ENCODE measurements around the gene ARHGEF38.

The ARHGEF38 gene

DNA sequence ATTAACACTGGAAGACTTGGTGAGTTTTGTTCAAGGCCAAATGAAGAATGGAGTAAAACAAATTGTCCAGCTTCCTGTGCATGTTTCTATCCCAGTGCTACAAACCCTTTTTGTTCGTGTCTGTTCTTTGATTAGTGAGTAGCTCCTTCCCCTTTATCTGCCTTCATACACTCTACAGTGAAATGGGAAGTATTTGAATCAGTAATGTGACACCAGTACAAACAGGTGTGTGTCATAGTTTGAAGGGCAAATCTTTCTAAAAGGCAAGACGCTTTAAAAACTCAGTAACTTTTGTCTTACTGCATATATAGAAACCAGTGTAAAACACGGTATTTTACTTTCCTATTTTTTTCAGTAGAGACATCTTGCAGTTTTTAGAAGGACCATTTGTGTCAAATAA, 5.9 kb downstream of the ARHGEF38 start:
- DNase-seq (ENCODE audit: low read depth in 2 of 2), result no peak

DNA sequence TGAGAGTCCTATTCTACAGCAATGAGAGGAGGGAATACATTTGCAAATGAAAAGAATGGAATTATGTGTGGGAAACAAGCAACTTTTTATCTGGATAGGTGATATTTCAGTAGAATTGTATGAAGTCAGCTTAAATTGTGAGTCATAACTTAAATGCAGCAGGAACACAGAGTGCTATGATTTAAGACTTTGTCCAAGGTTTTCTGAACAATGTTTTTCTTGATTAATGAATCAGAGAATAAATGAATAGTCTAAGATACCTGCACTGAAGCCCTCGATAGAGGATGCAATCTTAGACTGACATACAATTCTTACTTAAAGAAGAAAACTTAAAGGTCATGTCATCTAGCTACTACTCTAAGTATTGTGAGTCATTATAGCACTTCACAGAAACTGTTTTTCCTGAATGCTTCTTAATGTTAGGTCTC, 8.0 kb downstream of the ARHGEF38 start:
- no peak for DNase-seq (ENCODE audit: low read depth in 2 of 2)

DNA sequence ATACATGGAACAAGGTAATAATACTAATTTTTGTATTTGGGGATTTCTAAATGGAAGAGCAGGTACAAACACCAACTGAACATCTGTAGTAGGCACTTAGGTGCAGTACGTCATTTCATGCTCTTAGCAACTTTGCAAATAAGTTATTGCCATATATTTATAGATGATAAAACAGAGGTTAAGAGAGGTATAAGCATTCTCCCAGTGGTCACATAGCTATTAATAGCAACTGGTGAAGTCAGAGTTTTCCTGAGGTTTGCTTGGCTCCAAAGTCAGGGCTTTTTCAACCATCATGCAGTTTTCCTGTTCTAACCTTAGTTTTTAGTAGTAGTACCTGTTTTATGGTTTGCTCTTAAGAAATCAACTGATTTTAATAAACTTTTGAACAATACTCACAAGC, 10.9 kb downstream of the ARHGEF38 start:
- no peak for DNase-seq (ENCODE audit: low read depth in 2 of 2)

DNA sequence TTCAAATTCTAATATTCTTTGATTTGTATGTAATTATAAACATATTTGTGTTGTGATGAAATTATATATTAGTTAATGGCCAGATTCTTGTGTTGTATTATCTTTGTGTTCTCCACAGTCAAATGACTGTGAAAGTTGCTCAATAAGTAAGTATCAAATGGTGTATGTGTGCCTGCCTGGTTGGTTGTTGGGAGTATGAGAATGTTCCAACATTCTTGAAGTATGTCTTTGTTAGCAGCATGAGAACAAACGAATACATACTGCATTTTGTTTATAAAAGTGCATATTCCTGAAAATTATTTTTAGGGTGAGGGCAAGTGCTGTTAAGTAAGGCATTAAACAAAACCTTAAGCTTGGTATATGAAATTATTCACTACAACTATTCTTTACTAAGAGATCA, 16.2 kb downstream of the ARHGEF38 start:
- DNase-seq (ENCODE audit: low read depth in 2 of 2), result no peak

DNA sequence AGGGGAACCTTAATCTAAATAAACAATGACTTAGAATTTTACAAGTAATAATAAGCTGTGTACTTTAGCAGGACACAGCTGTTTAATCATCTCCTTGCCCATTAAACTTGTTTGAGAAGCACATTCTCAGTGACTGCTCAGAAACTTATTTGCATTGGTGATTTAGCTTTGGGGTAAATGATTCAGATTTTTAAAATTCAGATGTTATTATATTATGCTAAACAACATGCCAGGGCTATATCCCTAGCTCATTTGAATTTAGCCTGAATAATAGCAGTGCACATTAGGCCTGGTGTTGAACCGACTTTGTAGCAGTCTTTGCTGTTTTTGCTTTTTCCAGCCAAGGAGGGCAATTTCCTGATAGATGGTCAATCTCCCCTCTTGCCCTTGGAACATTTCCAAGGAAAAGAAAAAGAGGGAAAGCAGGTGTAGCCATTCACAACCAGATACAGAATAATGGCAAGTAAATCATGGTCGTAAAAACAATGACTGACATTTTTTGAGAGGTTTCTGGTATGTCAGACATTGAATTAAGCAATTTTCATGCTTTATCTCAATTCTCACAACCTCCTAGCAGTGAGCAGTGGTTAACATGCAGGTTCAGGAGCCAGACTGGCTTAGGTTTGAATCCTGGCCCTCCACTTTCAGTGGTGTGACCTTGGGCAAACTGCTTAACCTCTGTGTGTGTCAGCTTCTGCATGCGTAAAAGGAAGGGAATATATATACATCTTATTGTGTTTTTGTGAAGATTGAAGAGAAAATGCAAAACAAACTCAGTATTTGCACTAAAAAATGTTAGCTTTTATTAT, 16.8 kb downstream of the ARHGEF38 start:
- no peak for DNase-seq (ENCODE audit: low read depth in 2 of 2)

DNA sequence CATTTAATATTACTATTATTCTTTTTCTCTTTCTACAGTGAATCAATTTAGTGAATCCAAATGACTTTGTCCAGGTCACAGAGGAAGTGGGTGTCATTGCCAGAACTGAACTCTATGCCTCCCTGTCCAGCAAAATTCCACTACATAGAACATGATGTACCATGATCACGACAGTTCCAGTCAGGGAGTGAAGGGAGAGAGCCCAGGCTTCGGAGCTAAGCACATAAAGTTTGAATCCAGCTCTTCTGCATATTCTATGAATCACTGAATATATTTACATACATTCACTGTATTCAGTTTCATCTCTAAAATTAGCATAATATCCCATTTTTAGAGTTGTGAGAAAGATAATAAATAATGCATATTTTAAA, 17.4 kb downstream of the ARHGEF38 start:
- DNase-seq (ENCODE audit: low read depth in 2 of 2), result no peak

DNA sequence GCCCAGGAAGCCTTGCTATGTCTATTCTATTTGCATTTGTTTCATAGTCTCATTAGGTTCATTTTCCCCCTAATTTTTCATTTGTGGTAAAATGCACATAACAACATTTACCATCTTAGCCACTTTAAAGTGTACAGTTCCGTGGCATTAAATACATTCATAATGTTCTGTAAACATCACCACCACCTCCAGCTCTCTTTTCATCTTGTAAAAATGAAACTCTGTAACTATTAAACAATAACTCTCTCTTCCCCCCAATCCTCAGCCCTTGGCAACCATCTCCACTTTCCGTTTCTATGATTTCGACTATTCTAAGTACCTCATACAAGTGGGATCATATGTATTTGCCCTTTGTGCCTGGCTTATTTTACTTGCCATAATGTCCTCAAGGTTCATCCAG, 19.9 kb downstream of the ARHGEF38 start:
- no peak for DNase-seq (ENCODE audit: low read depth in 2 of 2)

DNA sequence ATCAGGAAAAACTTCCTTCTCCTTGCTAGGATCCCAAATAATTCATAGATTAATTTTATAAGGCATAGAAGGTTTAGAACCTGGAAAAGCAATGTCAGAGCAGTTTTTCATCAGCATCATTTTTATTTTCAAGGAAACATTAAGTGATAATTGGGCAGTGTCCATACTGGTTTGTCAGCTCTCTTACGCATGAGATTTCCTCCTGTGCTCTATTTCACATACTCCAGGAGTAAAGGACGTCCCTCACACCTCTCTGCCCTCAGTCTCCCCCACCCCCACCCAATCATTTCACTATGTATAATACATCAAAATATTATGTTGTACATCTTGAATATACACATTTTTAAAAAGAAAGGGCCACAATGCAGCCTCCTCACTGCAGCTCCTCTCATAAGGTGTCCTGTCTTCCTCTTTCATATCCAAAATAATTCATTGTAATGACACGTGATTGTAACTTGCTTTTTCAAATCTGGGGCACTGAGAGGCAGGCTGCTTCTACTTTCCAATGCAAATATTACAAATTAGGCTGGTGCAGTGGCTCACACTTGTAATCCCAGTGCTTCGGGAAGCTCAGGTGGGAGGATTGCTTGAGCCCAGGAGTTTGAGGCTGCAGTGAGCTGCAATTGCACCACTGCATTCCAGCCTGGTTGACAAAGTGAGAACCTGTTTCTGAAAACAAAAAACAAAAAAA, 34.4 kb downstream of the ARHGEF38 start:
- no peak for DNase-seq (ENCODE audit: low read depth in 2 of 2)

DNA sequence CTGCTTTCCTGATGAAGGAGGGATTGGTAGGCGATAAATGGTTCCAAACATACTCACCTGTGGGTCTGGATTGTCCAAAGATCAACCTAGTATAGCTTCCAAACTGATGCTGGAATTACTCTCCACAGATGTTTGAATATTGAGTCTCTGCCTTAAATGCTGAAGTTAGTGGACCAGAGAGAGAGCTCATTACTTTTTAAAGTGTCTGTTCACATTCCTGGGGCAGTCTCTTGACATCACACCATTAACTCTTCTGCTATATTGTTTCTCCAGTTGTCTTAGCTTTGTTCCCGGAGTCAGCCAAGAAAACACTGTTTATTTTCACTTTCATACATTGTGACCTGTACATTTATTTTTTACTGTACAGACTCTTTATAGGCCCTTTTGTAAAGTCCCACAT, 35.4 kb downstream of the ARHGEF38 start:
- no peak for DNase-seq (ENCODE audit: low read depth in 2 of 2)

DNA sequence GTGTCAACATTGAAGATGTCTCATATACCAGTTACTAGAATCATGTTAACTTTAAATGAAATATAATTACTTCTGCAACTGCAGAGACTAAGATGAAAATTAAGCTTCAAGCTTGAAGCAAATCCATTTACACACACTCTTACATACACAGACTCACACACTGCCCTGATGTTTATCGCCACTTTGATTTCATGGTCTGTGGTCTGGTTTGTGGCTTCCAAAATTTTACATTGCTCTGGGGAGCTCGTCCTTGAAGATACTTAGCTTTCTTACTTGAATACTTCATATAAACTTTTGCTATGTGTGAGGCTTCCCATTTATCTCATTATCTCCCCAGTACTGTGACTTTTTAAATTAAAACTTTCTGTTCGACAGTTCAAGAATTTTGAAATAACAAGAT, 35.8 kb downstream of the ARHGEF38 start:
- no peak for DNase-seq (ENCODE audit: low read depth in 2 of 2)

DNA sequence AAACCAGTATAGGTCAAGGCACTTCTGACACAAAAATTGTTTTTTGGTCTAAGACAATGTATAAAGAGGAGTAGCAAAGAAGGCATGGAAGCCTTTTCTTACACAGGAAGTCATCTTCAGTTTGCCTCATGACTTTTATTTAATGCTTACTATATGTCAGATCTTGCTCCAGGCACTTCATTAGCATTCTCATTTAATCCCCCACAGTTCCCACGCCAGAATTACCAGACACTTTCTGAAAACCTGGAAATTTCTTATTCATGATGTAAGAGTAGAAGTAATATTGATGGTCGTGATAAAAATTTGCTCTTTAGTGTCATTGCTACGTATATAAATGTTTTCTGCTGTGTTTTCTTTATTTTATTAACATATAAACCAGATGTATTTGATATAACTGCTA, 39.2 kb downstream of the ARHGEF38 start:
- DNase-seq (ENCODE audit: low read depth in 2 of 2), result no peak

DNA sequence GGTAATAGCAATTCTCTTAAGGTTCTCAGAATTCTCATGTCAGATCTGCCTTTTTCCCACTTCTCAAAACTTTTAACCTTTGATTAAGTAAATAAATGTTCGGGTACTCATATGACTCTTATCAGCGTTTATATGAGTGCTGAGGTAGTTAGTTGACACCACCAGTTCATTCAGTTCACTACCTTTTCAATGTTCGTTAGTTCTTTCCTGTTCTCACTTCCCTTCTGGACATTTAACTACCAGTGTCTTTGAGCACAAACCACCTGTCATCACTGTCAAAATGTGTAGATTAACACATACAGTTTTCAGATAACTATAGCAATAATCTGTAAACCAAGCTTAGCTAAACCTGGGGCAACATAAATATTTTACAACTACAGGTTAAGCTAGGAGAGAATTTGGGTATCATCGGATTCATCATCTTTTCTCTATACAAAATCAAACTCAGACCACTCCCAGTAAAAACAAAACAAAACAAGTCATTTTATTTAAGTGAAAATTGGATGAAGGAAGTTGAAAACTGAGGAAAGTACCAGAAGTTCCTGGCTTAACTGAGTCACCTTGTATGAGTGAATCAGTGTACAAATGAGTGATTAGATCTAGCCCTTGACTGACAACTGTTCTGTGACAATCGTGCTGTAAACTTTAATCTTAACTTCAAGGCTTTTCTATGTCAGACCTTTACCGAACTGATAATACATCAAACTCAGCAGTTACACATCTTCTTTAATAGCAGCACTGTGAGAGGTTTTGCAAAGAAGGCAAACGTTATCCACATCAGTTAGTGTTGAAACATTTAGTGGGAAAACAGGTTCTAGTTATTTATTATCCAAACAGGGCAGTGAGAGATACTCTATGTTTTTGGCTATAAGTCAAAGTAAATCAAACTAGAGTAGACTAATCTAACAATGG, 41.9 kb downstream of the ARHGEF38 start:
- DNase-seq (ENCODE audit: low read depth in 2 of 2), result no peak

DNA sequence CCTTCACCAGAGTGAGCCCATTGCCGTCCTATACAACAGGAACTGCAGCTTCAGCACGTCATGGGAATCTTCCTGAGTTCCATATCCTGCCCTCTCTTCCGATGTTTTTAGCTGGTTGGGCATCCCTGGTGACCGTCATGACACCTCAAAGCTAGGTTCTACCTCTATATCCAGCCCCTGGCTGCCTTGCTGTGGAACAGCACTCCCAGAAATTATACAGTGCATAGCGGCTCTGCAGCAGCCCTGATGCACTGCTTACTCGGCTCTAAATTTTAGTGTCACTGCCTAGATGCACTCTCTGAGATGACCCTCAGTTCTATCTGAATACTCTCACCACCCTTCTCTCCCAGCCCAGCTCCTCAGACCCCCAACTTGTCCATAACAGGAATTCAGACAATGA, 44.3 kb downstream of the ARHGEF38 start:
- DNase-seq (ENCODE audit: low read depth in 2 of 2), result no peak

DNA sequence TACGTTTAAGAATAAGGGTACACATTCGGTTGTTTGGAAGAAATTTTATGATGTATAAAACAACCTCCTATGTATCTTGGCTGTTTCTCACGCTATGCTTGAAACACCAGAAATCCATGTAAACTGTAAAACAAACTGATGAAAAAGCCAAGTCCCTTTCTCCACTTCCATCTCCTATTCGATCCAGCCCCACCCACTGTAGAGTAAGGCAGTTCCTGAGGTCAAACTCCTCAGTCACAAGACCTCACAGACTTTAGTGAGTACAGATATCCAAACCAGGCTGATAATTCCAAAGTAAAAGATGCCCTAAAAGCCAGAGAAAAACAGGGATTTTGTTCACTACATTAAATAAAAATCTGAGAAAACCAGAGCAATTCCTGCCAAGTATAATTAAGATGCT, 45.6 kb downstream of the ARHGEF38 start:
- no peak for DNase-seq (ENCODE audit: low read depth in 2 of 2)

DNA sequence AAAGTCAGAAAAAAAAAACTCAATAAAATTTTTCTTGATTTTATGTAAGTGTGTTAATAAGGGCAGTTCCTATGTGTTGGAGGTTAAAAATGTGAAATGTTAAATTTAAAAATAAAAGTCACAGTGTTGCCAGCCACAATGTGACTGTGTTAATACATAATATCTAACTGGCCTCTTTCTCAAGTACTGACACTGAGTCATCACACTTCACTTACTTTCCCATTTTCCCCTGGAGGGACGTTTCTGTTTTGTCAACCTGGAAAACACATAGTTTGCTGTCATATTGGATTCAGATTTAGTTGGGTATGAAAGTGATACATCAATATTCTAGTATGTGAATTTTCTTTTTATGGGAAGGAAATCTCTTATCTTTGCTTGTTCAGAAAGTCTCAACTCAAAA, 46.4 kb downstream of the ARHGEF38 start:
- DNase-seq (ENCODE audit: low read depth in 2 of 2), result no peak

DNA sequence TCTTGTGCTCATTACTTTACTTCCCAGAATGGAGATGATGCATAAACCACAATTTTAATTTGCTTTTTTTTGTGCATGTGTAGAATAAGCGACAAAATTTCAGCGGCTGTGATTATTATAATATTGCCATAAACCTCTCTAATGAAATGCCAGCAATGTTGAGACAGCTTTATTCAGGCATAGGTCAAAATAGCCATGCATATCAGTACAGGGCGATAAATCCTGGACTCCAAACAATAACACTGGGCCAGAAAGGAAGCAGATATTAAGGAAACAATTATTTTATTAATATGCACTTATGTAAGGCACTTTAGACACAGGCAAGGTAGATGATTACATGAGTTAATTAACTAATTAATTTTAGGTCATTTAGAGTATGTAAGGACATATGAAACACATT, 47.1 kb downstream of the ARHGEF38 start:
- DNase-seq (ENCODE audit: low read depth in 2 of 2), result no peak

DNA sequence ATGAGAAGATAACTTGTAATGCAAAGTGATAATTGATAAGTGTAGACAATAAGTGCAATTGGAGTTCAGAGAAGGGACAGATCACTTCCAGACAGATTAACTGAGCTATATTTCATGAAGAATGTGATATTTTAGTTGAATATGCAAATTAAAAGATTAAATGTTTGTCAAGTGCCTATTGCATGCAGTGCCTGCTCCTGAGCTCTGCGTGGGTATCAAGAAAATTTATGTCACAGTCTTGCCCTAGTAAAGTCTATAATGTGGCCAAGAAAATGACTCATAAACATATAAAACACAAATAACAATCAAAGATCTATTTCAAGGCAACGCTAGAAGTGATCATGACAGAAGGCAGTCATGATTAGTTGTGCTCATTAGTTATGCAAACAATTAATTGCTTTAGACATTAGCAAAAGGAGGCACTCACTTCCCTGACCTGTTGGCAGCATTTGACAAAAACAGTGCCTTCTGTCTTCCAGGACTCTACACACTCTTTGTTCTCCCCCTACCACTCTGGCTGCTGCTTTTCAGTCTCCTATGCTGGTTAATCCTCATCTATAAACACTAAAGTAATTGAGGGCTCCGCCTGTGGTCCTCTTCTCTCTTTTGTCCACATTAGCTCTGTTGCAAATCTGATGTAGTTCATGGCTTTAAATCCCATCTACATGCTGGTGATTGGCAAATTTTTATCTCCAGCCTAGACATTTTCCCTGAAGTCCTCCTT, 47.7 kb downstream of the ARHGEF38 start:
- no peak for DNase-seq (ENCODE audit: low read depth in 2 of 2)

DNA sequence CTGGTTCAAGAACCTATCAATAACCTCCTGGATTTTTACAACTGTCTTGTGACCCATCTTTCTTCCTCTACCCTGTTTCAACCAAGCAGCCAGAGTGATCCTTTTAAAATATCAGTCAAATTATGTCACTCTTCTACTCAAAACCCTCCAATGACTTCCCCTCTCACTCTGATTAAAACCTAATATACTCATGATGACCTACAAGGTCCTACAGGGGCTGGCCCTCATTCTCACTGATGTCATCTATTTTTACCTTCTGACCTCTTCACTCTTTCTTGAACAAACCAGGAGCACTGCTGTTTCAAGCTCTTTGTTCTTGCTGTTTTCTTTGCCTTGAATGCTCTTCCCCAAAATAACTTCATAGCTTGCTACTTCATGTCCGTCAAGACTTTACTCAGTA, 48.5 kb downstream of the ARHGEF38 start:
- no peak for DNase-seq (ENCODE audit: low read depth in 2 of 2)

DNA sequence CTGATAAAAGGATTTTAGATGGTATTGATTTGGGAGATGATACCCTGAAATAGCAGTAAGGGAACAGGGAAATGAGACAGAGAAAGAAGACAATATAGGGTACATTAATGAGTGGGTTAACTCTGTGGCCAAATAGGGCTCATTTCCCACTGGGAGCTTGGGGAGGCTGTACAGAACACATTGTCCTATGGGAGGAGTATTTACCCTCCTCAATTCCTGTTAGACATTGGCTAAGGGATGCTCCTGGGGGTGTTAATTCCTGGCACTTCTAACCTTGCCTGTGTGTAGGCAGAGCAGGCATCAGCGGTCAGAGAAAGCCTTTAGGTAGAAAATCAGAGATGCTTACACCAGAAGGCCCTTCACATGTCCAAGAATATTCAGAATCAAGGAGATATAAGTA, 49.0 kb downstream of the ARHGEF38 start:
- no peak for DNase-seq (ENCODE audit: low read depth in 2 of 2)

DNA sequence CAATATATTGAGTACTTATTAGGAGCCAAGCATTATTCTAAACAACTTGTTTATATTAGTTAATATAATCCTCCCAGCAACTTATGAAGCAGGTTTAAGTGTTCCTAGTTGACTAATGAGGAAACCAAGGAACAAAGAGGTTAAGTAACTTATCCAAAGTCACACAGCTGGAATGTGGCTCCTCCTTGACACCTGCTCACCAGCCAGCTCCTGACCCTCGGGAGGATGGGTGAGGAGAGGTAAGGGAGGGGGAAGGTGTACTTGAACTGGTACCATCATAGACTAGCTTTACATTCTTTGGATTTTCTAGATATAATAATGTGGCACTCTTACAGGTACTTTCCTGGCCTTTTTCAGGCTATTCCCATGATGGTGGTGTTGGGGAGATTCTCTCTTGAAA, 50.7 kb downstream of the ARHGEF38 start:
- DNase-seq (ENCODE audit: low read depth in 2 of 2), result no peak

DNA sequence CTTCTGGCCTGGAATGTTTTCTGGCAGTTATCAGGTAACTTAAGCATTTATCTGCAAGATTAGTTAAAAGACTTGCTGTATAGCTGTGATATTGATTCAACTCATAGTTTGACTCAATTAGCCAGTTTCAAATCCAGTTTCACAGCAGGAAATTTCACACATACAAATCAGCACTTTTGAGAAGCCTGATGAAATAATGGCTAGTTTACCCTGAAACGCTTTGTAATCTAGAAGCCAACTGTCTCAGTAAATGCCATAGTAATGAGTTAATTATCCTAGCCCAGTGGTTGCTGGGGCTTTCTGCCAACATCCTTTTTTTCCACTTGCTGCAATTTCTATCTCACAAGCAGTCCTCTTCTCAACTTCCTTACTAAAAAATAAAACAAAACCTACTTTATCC, 53.1 kb downstream of the ARHGEF38 start:
- no peak for DNase-seq (ENCODE audit: low read depth in 2 of 2)

DNA sequence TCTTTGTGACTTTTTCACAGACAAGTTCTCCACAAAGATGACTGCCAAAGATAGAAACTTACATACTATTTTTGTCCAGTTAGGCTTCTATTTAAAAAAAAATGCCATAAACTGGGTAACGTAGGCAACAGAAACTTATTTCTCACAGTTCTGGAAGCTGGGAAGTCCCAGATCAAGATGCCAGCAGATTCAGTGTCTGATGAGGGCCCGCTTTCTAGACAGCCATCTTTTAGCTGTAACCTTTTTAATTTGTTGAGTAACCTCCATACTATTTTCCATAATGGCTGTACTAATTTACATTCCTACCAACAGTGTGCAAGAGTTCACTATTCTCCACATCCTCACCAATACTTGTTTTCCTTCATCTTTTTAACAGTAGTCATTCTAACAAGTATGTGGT, 55.5 kb downstream of the ARHGEF38 start:
- no peak for DNase-seq (ENCODE audit: low read depth in 2 of 2)
